Measurements from ENCODE around the gene MRFAP1.

DNA sequence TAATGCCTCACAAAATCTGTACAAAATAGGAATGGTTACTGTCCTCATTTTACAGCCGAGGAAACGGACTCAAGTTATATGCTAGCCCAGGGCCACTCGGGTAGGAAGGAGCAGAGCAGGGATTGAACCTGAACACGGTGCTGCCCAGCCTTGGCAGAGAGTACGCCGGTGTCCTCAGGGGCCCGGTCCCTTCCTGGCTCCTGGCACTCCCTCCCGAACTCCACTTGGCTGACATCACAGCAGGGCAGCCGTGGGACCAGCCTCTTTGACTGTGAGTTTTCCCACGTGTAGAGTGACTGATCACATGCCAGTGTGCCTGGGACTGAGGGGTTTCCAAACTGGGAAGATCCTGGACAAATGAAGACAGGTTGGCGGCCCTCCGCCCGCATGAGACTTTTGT lies 41.8 kb upstream of the MRFAP1 start:
- TF ChIP-seq CTCF (IDR thresholded peaks at IDR 0.05) = no peak
- TF ChIP-seq POLR2AphosphoS5 (IDR thresholded peaks at IDR 0.05) = no peak

Measured in sigmoid colon (tissue), 4 donors.